Muscle of back (tissue), 11 donors: Measurements from ENCODE around the gene PARVA. TPM values are rescaled to one million over a fixed set of nuclear protein-coding genes. Genes with fewer than 3 reads are reported as not detected.
"Not testable (repeated sequence)": the region's sequence is repeated elsewhere in the genome, so short reads cannot be mapped to it uniquely, and the experiment has no call there.

Experiments
- DNase-seq, 3 donors: peaks; one replicate each; pipeline versions ENCODE4 v3.0.0 to v3.0.0-alpha.2; 2013
- polyA plus RNA-seq, 10 donors: library from polyadenylated mRNA; unstranded; fragments of 120-200 nt; gene quantifications; one replicate each; pipeline ENCODE4 v1.2.1, GENCODE V29; 2013; ENCODE audit not compliant: insufficient read length in 10 of 10

The PARVA gene
- polyA plus RNA-seq, 10 donors, result 51.1 to 89.6 (median 67.8) TPM

DNA sequence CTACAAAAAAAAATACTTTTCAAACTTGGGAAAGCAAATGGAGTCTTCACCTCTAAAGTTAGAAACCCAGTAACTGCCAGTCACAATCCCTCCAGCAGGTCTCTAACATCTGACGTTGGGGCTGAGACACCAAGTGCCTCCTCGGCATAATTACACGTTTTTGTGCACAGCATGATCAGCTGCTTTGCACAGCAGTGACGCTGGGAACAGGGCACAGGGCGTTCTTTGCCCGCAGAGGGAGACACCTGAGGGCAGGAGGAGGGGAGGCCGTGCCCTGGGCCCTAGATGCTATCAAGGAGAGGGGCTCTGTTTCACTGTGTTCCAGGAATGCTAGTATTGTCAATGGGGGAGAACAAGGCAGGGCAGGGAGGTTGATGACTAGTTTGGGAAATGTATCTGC is 120.1 kb downstream of the PARVA start:
- no peak for DNase-seq

DNA sequence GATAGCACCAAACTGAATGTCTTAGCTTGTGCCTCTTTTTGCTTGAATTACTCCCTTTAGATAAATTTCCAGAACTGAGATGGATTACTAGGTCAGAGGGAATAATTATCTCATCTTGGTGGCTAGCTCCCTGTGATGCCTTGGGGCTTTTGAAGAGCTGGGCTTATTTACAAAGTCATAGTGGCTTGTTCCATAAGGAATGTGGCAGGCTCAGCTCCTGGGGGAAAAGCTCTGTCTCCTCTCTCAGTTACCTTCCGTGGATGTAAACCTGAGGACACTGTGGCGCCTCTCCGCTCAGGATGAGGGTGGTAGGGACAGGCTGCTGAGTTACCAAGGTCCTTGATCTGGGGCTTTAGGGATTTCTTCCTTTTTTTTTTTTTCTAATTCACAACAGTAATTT is 121.7 kb downstream of the PARVA start:
- no peak for DNase-seq

DNA sequence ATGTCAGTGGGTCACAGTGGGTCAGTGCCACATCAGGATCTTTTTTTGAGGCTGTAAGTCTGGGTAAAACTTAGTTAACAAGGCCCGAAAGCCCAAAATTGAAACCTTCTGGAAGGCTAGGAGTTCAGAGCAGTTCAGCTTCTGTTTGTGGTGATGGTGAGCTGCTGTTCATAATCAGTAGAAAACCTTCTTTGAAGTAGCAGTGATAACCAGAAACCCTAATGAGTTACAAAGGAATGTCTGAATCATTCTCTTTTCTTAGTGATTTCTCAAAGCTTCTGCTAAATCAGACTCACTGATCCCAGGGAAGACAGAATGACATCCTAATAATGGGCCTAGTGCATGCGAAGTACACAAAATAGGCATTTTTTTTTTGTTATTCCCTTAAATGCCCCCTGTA is 124.7 kb downstream of the PARVA start:
- no peak for DNase-seq

- DNase-seq, result peak in 1 of 3 donors; percentile 18
These were observed 125.7 kb downstream of the PARVA start for GRCh38 chr11:12503039-12503484.

DNA sequence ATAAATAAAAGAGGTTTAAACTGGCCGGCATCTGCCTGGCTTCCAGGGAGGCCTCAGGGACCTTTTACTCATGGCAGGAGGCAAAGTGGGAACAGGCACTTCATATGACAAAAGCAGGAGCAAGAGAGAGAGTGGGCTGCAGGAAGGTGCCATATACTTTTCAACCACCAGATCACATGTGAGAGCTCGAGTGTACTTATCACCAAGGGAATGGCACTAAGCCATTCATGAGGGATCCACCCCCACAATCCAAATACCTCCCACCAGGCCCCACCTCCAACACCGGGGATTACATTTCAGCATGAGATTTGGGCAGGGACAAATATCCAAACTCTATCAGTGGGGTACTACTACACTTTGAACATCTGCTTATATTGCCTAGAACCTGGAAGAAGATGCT is 126.5 kb downstream of the PARVA start:
- DNase-seq, result no peak

- DNase-seq, result no peak
These were observed 127.8 kb downstream of the PARVA start for GRCh38 chr11:12505183-12505582.

DNA sequence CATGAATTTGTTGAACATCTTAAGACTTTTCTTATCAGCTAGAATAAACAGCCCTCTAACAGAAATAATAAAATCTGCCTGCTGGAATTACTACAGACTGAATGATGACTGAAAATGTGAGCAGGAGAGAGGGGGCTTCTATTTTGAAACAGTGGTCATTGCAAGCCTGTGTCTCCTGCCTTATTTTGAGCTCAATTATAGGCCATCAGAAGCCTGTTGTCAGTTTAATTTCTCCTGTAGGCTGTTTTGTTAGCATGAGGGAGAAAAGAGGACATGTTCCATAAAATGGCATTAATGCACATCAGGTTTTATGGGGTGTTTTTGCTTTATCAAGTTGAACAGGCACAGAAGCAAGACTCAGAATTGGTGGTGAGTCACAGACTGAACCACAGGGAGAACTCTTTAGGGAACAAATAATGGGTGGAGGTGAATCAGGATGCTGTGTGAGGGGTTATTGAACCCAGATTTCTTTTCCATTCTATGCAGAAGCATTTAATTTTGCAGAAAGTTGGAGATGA is 129.1 kb downstream of the PARVA start:
- no peak for DNase-seq

- DNase-seq, result no peak
These were observed 130.0 kb downstream of the PARVA start for GRCh38 chr11:12507391-12507790.

DNA sequence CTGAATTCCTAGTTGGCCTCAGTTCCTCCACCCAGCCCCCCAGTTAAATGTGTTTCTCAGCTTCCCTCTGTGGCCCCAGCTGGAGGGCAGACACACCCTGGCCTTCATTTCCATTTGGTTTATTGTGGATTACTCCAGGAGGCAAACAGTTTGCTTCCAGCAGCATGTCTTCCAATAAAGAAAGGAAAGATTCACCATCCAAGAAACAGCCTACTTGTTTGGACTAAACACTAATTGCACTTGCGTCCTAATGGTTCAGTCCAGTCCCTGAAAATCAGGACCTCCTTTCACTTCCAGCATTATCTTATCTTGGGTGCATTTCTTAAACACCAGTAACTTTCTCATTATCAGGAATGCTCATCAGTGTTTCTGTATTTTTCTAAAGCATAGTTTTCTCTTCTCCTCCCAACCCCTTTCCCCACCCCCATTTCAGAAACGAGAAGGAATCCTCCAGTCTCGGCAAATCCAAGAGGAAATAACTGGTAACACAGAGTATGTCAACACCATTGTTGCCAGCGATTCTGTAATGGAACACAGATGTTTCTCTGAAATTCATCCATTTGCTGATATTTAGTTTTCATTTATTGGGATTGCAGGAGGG is 130.9 kb downstream of the PARVA start:
- peak; percentile 89 to 95 (median 92) for DNase-seq

- no peak for DNase-seq
These were observed 132.0 kb downstream of the PARVA start for GRCh38 chr11:12509371-12509770.

DNA sequence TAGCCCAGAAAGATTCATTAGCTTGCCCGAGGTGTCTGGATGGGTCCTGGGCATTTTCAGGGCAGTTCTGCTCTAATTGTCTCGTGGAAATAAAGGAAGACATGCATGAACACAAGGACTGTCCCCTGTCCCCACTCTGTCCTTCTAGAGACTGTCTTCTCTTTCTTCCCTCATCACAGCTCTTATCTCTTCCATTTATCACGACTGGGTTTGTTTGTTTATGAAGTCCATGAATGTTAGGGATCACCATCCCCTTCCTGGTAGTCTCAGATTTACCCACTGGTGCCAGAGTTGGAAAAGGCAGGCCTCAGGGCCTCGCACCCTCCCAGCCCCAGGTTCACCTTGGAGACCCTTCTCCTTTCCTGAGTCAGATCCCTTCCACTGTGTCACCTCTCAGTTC is 134.8 kb downstream of the PARVA start:
- no peak for DNase-seq

DNA sequence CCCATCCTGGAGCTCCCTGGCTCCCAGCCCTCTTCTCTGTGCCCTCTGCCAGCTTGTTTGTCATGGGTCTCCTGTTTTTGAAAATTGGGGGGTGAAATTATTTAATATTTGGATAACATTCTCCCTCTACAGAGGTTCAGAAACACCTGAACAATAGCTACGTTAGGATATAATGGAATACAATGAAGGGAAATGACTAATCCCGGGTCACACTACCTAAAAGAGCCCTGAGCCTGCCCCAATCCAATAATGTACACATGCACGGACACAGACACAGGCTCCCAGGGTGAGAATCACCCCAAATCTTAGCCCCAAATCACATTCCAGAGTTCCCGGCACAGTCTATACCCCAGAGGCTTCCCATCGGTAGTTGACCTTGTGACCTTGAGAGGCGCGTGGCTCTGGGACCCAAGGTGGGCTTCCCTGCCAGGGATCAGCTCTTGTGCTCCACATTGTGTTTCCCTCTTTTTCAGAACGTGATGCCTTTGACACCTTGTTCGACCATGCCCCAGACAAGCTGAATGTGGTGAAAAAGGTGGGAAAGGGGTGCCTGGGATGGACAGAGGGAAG is 135.5 kb downstream of the PARVA start:
- DNase-seq, result no peak

DNA sequence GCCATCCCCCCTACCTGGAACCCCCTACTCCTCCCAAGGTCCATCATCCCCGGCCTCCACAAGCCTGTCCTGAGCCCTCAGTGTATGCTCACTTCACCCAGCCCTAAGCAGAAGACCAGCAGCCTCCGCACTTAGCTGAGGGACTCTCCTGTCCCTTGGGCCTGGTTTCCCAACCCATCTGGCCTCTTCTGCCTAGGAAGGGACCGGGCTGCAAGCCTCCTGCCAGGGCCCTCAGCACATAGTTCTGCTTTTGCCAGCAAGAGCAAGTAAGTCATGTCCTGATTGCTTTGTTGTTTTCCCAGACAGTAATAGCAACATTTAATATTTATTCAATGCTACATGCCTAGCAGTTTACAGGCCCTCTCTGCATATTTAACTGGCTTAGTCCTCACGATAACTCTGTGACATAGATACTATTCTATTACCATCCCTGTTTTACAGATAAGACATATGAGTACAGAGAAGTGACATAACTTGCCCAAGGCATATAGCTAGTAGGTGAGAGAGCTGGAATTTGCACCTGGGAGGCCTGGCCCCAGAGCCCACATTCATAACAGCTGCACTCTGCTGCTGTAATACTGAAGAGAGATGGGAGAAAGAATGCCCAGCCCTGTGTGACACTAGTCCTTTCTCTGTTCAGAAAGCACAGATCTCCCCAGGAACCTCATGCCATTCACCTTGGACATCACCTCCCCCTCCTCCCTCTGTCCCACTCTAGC is 139.2 kb downstream of the PARVA start:
- DNase-seq, result no peak

GRCh38 chr11:12517306-12517705 is 139.9 kb downstream of the PARVA start:
- no peak for DNase-seq

DNA sequence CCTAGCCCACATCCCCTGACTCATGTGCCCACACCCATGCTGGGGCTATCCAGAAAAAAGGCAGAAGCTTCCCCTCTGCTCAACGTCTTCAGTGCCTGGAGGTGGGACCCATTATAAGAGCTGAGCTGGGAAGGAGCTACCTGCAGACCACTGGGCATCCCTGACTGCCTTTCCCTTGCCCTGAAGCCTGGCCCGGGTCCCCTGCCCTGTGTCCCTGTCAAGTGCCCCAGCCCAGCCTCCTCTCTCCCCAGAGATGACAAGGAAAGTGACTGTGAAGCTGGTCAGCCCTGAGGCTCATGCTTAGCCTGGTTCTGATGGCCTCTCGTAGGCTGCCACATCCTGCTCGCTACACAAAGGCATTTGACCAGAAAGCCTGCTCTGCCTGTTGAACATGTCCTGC is 140.4 kb downstream of the PARVA start:
- no peak for DNase-seq

DNA sequence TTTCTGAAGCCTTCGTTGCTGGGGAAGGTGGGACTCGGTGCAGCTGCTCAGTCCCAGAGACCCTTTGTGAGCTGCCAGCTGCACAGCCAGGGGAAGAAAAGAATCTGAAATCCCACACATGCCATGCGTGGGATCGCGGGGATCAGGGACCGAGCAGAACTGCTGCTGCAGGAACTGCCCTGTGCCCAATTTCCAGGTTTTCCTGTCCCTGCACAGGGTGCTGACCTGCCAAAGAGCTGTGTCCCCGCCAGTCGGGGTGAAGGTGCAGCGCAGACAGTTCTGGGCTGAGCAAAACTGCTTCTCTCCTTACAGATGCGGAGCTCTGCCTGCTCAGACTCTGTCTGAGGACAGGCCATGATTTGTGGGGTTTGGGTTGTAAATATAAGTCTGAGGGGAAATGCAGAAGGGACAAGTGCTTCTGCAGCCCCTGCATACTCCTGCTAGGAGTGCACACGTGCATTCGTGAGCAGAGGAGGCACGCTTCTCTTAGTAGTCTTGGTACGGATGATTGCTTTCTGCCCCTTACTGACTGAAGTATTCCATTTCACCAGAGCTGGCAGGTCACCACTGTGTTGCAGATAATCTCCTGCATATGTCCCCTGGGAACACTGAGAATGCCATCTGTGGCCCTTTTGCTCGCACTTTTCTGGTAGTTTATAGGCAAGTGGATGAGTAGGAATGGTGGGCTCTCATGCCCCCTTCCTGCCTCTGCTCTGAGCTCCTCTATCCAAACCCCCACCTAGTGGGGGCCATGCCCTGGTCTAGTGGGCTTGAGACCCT is 141.4 kb downstream of the PARVA start:
- no peak for DNase-seq

DNA sequence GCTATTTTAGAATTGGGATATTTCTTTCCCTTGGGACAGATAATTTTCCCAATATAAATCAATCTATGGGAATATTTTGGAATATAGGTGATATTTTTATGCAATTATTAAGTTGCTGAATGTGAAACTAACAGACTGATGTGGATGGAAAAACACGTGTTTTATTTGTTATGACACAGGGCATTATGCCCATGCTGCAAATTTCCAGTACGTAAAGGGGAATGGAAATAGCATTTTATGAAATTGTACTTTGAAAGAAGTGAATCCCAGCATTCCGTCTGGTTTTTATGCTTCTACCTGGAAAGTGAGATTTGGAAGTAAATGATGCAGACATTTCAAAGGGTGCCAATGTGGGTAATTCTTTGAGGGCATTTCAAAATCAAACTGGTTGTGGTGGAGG is 142.7 kb downstream of the PARVA start:
- DNase-seq, result no peak

- not testable (repeated sequence) for DNase-seq
These were observed 143.2 kb downstream of the PARVA start for GRCh38 chr11:12520576-12520975.

DNA sequence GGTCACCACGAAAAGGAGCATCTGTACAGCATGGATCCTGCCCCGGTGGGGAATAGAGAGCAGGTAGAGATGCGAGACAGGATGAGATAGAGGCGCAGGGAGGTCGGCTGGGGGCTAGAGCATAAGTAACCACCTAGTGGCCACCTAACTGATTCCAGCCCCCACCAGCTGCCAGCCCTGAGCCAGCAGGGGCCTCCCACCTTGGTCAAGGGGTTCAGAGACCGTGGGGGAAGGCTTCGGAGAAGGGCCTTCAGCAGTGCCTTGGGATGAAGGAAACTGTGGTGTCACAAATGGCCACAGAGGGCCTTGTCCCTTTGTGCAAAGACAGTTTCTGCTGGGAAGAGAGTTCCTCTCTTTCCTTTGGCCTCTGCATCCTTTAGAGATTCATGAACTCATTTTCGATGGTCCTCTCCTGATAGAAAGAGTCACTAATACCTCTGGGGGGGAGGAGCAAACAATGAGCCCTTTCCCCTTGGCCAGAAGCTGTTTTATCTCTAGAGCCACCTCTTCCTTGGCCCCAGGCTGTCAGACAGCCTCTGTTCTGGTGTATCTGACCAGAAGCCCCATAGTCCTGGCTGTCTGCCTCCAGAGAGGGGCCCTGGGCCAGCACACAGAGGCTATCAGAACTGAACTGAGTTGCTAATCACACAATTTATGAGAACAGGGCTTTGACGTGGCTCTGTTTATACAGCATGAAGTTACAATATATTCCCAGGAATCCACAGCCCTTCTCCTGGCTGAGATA is 146.0 kb downstream of the PARVA start:
- DNase-seq, result no peak

DNA sequence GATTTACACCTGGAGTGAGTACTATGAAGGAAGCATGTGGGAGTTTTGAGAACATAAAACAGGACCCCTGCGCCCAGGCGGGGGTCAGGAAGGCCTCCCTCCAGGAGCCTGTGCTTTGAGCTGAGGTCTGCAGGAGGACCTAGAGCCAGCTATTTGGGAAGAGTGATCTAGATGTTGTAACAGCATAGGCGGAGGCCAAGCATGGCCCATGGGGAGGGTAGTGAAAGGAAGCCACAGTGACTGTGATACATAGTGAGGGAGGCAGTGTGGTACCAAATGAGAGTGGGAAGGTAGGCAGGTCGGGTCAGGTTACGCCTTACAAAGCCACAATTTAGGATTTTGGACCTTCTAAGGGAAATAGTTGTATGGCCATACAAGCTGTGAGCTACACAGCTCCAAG is 147.5 kb downstream of the PARVA start:
- no peak for DNase-seq

DNA sequence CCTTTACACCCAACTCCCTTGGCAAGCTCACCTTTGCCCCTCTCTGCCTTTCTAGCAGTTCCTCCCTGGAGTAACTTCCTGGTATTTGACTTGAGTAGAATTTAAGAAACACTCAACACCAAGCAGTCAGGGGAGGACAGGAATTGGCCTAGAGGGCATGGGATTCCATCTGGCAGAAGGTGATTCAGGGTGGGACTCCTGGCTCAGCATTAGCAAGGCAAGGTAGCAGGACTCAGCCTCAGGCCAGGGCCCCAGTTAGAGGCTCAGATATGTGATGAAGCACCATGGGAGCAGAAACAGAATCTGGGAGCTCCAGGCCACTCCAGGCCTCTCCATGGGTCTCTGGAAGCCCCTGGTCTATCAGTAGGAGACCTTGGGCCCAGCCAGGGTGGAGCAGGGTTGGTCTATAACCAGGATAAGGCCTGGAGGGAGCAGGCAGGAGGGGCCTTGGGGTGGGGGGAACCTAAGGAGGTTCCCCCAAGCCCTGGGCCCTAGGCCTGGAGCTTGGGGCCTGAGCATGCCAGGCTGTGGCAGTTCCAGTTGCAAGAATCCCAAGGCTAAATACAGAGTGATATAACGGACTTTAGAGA is 148.2 kb downstream of the PARVA start:
- no peak for DNase-seq
